Measurements from ENCODE around the gene TSPAN32. TPM values are rescaled to one million over a fixed set of nuclear protein-coding genes. Genes with fewer than 3 reads are reported as not detected.

TSPAN32 gene, protein sequence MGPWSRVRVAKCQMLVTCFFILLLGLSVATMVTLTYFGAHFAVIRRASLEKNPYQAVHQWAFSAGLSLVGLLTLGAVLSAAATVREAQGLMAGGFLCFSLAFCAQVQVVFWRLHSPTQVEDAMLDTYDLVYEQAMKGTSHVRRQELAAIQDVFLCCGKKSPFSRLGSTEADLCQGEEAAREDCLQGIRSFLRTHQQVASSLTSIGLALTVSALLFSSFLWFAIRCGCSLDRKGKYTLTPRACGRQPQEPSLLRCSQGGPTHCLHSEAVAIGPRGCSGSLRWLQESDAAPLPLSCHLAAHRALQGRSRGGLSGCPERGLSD
- polyA plus RNA-seq (2013, experiment 1 of 2; ENCODE audit: insufficient read length): 0.33 TPM
- polyA plus RNA-seq (2013, experiment 2 of 2; ENCODE audit: insufficient read length): 0.17 TPM

GRCh38 chr11:2301631-2302305 lies at the start of gene TSPAN32, which contains the start of gene C11orf21:
TSS of gene TSPAN32 (plus strand) at chr11:2302013. CDS start at chr11:2302150, 137 bp downstream.
TSS of gene C11orf21 (minus strand) at chr11:2301918. CDS start at chr11:2301808, 110 bp downstream.
- peak; percentile 25 for DNase-seq

- DNase-seq: no peak
Observed at GRCh38 chr11:2252018-2252417, 49.8 kb upstream of the TSPAN32 start.

DNA sequence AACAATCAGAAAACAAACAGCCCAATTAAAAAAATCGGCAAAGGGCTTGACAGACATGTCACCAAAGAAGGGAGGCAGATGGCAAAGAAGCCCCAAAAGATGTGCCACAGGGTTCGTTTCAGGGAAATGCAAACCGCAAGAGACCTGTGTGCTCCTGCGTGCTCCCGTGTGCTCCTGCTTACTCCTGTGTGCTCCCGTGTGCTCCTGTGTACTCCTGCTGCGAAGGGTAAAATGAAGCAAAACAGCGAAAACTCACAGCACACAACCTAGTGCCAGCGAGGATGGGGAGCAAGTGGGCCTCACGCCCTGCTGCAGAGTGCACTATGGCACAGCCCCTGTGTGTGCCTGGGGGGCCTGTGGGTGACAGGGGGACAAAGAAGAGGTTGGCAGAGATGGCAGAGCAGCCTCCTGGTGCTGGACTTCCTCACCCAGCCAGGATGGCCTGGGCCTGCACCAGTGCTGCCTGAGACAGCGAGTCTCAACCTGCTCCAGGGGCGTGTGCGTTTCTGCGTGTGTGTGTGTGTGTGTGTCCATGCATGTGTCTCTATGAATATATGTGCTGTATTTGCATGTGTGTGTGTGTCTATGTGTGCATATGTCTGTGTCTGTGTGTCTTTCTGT lies 45.4 kb upstream of the TSPAN32 start:
- DNase-seq: no peak

- no peak for DNase-seq
Observed at GRCh38 chr11:2256951-2257700, 44.7 kb upstream of the TSPAN32 start.

- DNase-seq: no peak
Observed at GRCh38 chr11:2258501-2259465, 43.0 kb upstream of the TSPAN32 start.

GRCh38 chr11:2259466-2259830 lies 42.4 kb upstream of the TSPAN32 start:
- DNase-seq: no peak

DNA sequence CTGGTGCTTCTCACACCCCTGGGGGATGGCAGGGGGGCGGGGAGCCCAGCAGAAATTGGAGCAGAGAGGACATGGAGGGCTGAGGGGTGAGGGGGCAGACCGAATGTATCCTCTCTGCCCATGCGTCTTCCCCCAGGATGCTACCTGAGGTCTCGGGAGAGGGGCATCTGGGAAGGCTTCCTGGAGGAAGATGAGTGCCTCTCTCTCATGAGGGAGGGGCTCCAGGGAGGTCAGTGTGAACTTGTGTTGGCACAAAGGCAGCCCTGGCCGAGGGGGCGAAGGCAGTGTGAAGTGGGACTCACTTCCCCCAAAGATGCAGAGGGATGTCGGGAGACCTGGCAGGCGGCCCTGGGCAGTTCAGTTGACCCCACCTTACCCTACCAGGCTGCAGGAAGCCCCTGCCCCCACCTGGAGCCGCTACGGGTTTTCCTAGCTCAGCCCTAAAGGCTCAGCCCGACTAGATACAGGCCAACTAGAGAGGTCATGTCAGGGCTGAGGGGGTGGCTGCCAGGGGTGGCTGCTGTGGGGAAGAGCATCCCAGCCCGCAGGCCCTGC lies 41.8 kb upstream of the TSPAN32 start:
- DNase-seq: no peak

GRCh38 chr11:2260491-2261364 lies 41.1 kb upstream of the TSPAN32 start:
- DNase-seq: no peak

DNA sequence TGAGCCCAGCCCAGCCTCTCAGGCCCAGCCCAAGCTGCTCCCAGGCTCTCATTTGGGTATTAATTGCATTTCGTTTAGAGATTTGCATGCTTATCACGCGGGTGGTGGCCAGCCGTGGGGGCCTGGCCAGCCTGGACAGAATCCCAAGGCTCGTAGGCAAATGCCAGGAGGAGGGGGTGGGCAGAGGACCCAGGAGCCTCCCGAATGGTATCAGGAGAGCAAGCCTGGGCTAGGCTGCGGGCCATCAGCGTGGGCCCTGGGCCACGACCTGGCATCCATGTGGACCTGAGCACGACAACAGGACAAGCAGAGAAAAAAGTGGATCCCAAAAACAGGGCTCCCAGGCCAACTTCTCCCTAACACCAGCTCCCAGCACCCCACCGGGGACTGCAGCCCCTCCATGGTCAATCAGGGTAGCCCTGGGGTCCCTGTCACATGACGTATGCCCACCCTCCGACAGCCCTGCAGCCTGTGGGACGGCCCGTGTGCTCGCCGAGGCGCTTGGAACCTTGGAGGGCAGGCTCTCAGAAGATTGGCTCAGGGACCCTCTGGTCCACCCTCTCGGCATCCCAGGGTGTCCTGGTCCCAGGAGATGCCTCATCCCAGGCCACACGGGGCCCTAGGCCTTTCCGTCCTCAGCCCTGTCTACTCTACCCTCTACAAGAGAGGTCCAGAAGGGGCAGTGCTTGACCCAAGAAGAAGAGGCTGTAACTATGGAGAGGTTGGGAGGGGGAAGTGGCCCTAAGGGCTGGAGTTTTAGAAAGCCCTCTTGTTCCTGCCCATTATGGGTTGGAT lies 40.2 kb upstream of the TSPAN32 start:
- DNase-seq: no peak

- no peak for DNase-seq
Observed at GRCh38 chr11:2262301-2263070, 39.3 kb upstream of the TSPAN32 start.

- no peak for DNase-seq
Observed at GRCh38 chr11:2263071-2263565, 38.7 kb upstream of the TSPAN32 start.

GRCh38 chr11:2263724-2264360 lies 38.0 kb upstream of the TSPAN32 start:
- no peak for DNase-seq

DNA sequence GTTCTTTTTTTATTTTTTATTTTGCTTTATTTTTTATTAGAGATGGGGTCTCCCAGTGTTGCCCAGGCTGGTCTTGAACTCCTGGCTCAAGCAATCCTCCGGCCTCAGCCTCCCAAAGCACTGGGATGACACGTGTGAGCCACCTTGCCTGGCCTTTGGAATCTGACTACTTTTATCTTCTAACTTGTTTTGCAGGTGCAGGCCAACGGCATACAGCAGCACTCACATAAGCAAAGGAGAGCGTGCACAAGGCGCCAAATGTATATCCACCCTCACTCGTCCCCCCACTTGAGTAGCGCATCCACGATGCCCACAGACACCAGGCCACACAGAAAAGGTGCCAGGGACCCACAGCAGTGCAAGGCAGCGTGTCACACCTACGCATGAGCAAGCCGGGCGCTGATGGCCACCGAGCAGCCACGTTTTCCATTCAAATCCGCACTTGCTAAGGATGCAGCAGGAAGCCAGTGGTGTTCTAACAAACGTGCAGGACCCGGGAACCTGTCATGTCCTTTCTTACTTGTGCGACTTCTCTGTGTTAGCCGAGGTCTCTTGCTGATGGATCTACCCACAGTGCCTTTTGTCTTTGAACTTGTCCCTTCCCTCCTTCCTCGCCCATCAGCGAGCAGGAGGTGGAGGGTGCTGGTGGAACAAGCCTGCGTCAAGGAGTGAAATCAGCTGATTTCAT lies 37.3 kb upstream of the TSPAN32 start:
- no peak for DNase-seq

GRCh38 chr11:2265396-2265795 lies 36.4 kb upstream of the TSPAN32 start:
- no peak for DNase-seq

GRCh38 chr11:2265854-2266585 lies 35.8 kb upstream of the TSPAN32 start:
- DNase-seq: no peak

DNA sequence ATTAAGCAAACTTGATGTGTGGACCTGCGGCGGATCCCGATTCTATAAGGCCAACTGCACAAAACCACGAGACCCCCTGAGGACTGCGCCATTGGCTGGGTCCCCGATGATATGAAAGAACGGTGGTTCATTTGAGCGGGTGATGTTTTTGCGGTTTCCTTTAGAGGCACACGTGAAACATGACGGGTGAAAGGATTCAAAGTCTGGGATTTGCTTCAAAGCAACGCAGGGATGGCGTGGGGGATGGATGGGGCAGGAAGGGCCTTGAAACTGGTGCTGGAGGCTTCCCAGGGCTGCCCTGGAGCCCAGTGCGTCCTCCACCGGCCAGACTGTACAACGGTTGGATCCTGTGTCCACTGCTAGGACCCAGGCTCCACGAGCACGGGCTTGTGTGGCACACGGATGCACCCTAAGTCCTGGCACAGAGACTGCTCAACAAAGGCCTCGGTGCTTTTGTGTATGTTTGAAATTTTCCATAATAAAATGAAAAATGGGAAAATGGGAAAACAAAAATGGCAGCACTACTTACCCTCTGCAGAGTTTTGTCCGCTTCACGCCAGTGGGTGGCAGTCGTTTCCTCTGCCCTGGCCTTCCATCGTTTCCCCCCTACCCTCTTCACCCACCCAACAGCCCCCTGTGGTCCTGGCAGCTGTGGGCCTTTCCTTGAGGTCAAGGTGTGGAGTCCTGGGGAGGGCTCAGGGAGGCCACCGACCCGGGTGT lies 35.1 kb upstream of the TSPAN32 start:
- DNase-seq: no peak

Data from fibroblast of skin of abdomen (primary cell).